H9 (cell line): ENCODE data around the gene BAG3. TPM values are rescaled to one million over a fixed set of nuclear protein-coding genes. Genes with fewer than 3 reads are reported as not detected.

Source experiments
- DNase-seq: peaks from one replicate; pipeline ENCODE4 v3.0.0-alpha.2; 2017
- H2AFZ ChIP-seq: one replicate; pipeline ENCODE4 v1.6.1; 2013; ENCODE audit warnings: mild to moderate bottlenecking, low read length, control low read depth, moderate library complexity
- H2AK5ac ChIP-seq: 2 replicates; pipeline ENCODE4 v1.6.1; 2013; ENCODE audit warnings: low read length, control low read depth, mixed read lengths; ENCODE audit not compliant: insufficient read length
- H2BK120ac ChIP-seq: one replicate; pipeline ENCODE4 v1.6.1; 2013; ENCODE audit warnings: low read depth, mild to moderate bottlenecking, low read length, control low read depth, inconsistent platforms; ENCODE audit not compliant: poor library complexity, severe bottlenecking
- H2BK12ac ChIP-seq: 2 replicates; pipeline ENCODE4 v1.6.1; 2013; ENCODE audit warnings: low read length, control low read depth, mixed read lengths, low read depth; ENCODE audit not compliant: insufficient read length
- H2BK15ac ChIP-seq: 2 replicates; pipeline ENCODE4 v1.6.1; 2013; ENCODE audit warnings: low read depth, low read length, control low read depth
- H2BK20ac ChIP-seq: one replicate; pipeline ENCODE4 v1.6.1; 2013; ENCODE audit warnings: low read depth, mild to moderate bottlenecking, low read length, control low read depth, inconsistent platforms; ENCODE audit not compliant: poor library complexity, severe bottlenecking
- H2BK5ac ChIP-seq: 2 replicates; pipeline ENCODE4 v1.6.1; 2013; ENCODE audit warnings: low read length, control low read depth, mixed read lengths; ENCODE audit not compliant: insufficient read length
- H3K14ac ChIP-seq: 2 replicates; pipeline ENCODE4 v1.6.1; 2013; ENCODE audit warnings: low read length, control low read depth; ENCODE audit not compliant: insufficient read depth
- H3K18ac ChIP-seq: 2 replicates; pipeline ENCODE4 v1.6.1; 2013; ENCODE audit warnings: low read depth, mild to moderate bottlenecking, mixed read lengths, low read length, control low read depth; ENCODE audit not compliant: insufficient read length
- H3K23ac ChIP-seq: 2 replicates; pipeline ENCODE4 v1.6.1; 2013; ENCODE audit warnings: low read length, control low read depth, mixed read lengths, low read depth; ENCODE audit not compliant: insufficient read length
- H3K23me2 ChIP-seq: 2 replicates; pipeline ENCODE4 v1.6.1; 2013; ENCODE audit warnings: low read depth, mild to moderate bottlenecking, mixed read lengths, low read length, control low read depth; ENCODE audit not compliant: insufficient read length, poor library complexity, severe bottlenecking
- H3K27ac ChIP-seq: 2 replicates; pipeline ENCODE4 v1.5.1; 2013; ENCODE audit warnings: low read length, control low read depth, mixed read lengths, low read depth; ENCODE audit not compliant: insufficient read length
- H3K27me3 ChIP-seq: 2 replicates; pipeline ENCODE4 v1.6.1; 2013; ENCODE audit warnings: low read length, control low read depth, inconsistent platforms; ENCODE audit not compliant: insufficient read depth
- H3K4ac ChIP-seq: 2 replicates; pipeline ENCODE4 v1.6.1; 2013; ENCODE audit warnings: low read depth, mild to moderate bottlenecking, control low read depth, inconsistent platforms, low read length, moderate library complexity
- H3K4me1 ChIP-seq: 2 replicates; pipeline ENCODE4 v1.6.1; 2013; ENCODE audit warnings: low read length, control low read depth, inconsistent platforms; ENCODE audit not compliant: insufficient read depth
- H3K4me2 ChIP-seq: 2 replicates; pipeline ENCODE4 v1.6.1; 2013; ENCODE audit warnings: low read length, control low read depth, mixed read lengths; ENCODE audit not compliant: insufficient read length, insufficient read depth
- H3K56ac ChIP-seq: 2 replicates; pipeline ENCODE4 v1.6.1; 2013; ENCODE audit warnings: low read depth, mild to moderate bottlenecking, mixed read lengths, low read length, control low read depth; ENCODE audit not compliant: insufficient read length
- H3K79me1 ChIP-seq: 2 replicates; pipeline ENCODE4 v1.6.1; 2013; ENCODE audit warnings: low read depth, mild to moderate bottlenecking, moderate library complexity, low read length, control low read depth, inconsistent platforms; ENCODE audit not compliant: insufficient read depth, poor library complexity, severe bottlenecking
- H3K79me2 ChIP-seq: 2 replicates; pipeline ENCODE4 v1.6.1; 2013; ENCODE audit warnings: low read length, control low read depth, inconsistent platforms; ENCODE audit not compliant: insufficient read depth
- H3K9ac ChIP-seq: 2 replicates; pipeline ENCODE4 v1.6.1; 2013; ENCODE audit warnings: low read length, control low read depth, mixed read lengths; ENCODE audit not compliant: insufficient read length; ENCODE audit errors: extremely low read depth
- H3K9me3 ChIP-seq: one replicate; pipeline ENCODE4 v1.6.1; 2013; ENCODE audit warnings: low read depth, low read length, inconsistent platforms; ENCODE audit not compliant: control insufficient read depth
- H3T11ph ChIP-seq: one replicate; pipeline ENCODE4 v1.6.1; 2013; ENCODE audit warnings: mild to moderate bottlenecking, low read length, control low read depth, inconsistent platforms
- H4K20me1 ChIP-seq: one replicate; pipeline ENCODE4 v1.6.1; 2013; ENCODE audit not compliant: control insufficient read depth, insufficient read length, insufficient read depth
- H4K5ac ChIP-seq: 2 replicates; pipeline ENCODE4 v1.6.1; 2013; ENCODE audit warnings: low read depth, mild to moderate bottlenecking, mixed read lengths, low read length, control low read depth; ENCODE audit not compliant: insufficient read length
- H4K8ac ChIP-seq: replicated peaks from 2 replicates; pipeline ENCODE4 v1.6.1; 2013; ENCODE audit warnings: low read length, control low read depth, mixed read lengths, low read depth; ENCODE audit not compliant: insufficient read length
- H4K91ac ChIP-seq: 2 replicates; pipeline ENCODE4 v1.6.1; 2013; ENCODE audit warnings: low read depth, mild to moderate bottlenecking, moderate library complexity, mixed read lengths, low read length, control low read depth; ENCODE audit not compliant: insufficient read length
- H3K27ac Mint-ChIP-seq, 3 experiments: 2 replicates in 2 of 3; 3 replicates in 1 of 3; pipeline ENCODE4 v1.8.0; 2020 to 2021; ENCODE audit warnings: mixed read lengths in 3 of 3, mild to moderate bottlenecking in 1 of 3, moderate library complexity in 1 of 3
- H3K27me3 Mint-ChIP-seq: 2 replicates; pipeline ENCODE4 v1.8.0; 2021; ENCODE audit warnings: low read depth, mild to moderate bottlenecking, moderate library complexity, mixed read lengths
- H3K36me3 Mint-ChIP-seq, 3 experiments: 2 replicates in 2 of 3; 3 replicates in 1 of 3; pipeline ENCODE4 v1.8.0; 2020 to 2021; ENCODE audit warnings: low read depth in 3 of 3, mixed read lengths in 3 of 3; ENCODE audit not compliant: insufficient read depth in 1 of 3
- H3K4me1 Mint-ChIP-seq, 2 experiments: 2 replicates each; pipeline ENCODE4 v1.8.0; 2020; ENCODE audit warnings: mixed read lengths in 2 of 2
- H3K4me3 Mint-ChIP-seq, 2 experiments: 2 replicates in 1 of 2; 3 replicates in 1 of 2; pipeline ENCODE4 v1.8.0; 2020 to 2021; ENCODE audit warnings: mild to moderate bottlenecking in 2 of 2, mixed read lengths in 2 of 2, moderate library complexity in 1 of 2
- H3K9me3 Mint-ChIP-seq, 2 experiments: 2 replicates in 1 of 2; 3 replicates in 1 of 2; pipeline ENCODE4 v1.8.0; 2020; ENCODE audit warnings: mild to moderate bottlenecking in 2 of 2, mixed read lengths in 2 of 2, moderate library complexity in 1 of 2
- CTCF ChIP-seq: fragments of 200-600 bp; sonication (generic); conservative IDR thresholded peaks from 3 replicates; pipeline ENCODE4 v1.8.0; 2021; ENCODE audit warnings: antibody characterized with exemption, mild to moderate bottlenecking
- WGBS: extraction: QIAGEN DNeasy Blood & Tissue Kit; methylation state at CpG from one replicate; pipeline ENCODE4 v1.1.7; 2013; ENCODE audit warnings: missing lambda C conversion rate, low lambda C conversion rate, mixed read lengths; ENCODE audit not compliant: insufficient read length; ENCODE audit errors: extremely low coverage; 5-methylcytosine and 5-hydroxymethylcytosine counted together
- total RNA-seq: library from RNA; stranded (reverse); gene quantifications from 2 replicates; pipeline ENCODE4 v1.2.1, GENCODE V29; 2021

Gene BAG3
- total RNA-seq, 1 experiment from 2014 or later: 11.4 TPM

GRCh38 chr10:119638982-119639381 lies 12.2 kb upstream of the BAG3 start:
- Histone ChIP-seq H3K27ac (no peak overlapping the region), H4K5ac (no peak overlapping the region), H3K56ac (no peak overlapping the region), H3K79me2 (no peaks in the 10 kb centered on the region), H3T11ph (no peak overlapping the region), H2BK5ac (no peak overlapping the region), H3K4me2 (no peak overlapping the region), H3K4ac (no peak overlapping the region), H2AK5ac (no peak overlapping the region), H2BK12ac (no peak overlapping the region), H2BK20ac (no peak overlapping the region), H3K9ac (no peak overlapping the region), H3K23me2 (no peaks in the 10 kb centered on the region), H4K8ac (no peak overlapping the region), H2BK120ac (no peak overlapping the region), H2AFZ (no peak overlapping the region), H4K20me1 (no peaks in the 10 kb centered on the region), H3K23ac (no peak overlapping the region), H3K18ac (no peak overlapping the region), H3K14ac (no peak overlapping the region), H2BK15ac (no peak overlapping the region), H4K91ac (no peak overlapping the region), H3K79me1 (no peaks in the 10 kb centered on the region), H3K27me3 (no peaks in the 10 kb centered on the region), H3K4me1 (no peaks in the 10 kb centered on the region), H3K9me3 (no peaks in the 10 kb centered on the region)
- H3K27ac Mint-ChIP-seq: no peak overlapping the region
- no peaks in the 10 kb centered on the region for H3K9me3 Mint-ChIP-seq
- no peak overlapping the region for H3K4me3 Mint-ChIP-seq
- no CpG with 5 or more reads among the region's 7 CpGs for WGBS
- H3K4me1 Mint-ChIP-seq: peaks cover 8 to 10% of the 10 kb centered on the region in 2 experiments
- H3K27me3 Mint-ChIP-seq: no peaks in the 10 kb centered on the region; the same call in 1 of the 2 replicates
- TF ChIP-seq CTCF: no peak
- H3K36me3 Mint-ChIP-seq: no peaks in the 10 kb centered on the region
- no peak for DNase-seq
